GM21381 (cell line): ENCODE results near the gene IFI16.
"Not testable (repeated sequence)": the region's sequence is repeated elsewhere in the genome, so short reads cannot be mapped to it uniquely, and the experiment has no call there.

Experiments used
- ATAC-seq: cut with Tn5 transposase; IDR thresholded peaks from one replicate; pipeline ENCODE4 v1.9.1; 2021; ENCODE audit warnings: mild to moderate bottlenecking, moderate library complexity; ENCODE audit not compliant: unreplicated experiment

The IFI16 gene

DNA sequence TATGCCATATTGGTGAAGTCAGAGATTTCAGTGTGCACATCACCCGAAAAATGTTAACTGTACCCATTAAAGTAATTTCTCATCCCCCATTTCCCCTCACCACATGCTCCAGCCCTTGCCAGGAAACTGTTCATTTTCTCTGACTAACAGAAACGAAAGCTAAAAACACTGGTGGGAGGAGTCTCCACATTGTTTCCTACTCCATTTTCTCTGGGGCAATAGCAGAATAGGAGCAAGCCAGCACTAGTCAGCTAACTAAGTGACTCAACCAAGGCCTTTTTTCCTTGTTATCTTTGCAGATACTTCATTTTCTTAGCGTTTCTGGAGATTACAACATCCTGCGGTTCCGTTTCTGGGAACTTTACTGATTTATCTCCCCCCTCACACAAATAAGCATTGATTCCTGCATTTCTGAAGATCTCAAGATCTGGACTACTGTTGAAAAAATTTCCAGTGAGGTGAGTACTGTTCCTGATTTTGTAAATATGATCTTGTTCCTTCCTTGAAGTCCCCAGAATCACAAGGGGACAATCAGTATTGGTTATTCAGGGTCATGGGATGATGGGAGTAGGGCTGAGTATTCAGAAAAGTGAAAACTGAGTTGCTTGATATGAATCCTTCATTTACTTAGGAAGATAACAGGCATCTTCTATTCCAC, at the start of gene IFI16:
IFI16 (plus strand) TSS at position 204 of the 658 bp plus-strand sequence. CDS start 4,774 bp downstream, outside the sequence.
- peak; percentile 56 for ATAC-seq

DNA sequence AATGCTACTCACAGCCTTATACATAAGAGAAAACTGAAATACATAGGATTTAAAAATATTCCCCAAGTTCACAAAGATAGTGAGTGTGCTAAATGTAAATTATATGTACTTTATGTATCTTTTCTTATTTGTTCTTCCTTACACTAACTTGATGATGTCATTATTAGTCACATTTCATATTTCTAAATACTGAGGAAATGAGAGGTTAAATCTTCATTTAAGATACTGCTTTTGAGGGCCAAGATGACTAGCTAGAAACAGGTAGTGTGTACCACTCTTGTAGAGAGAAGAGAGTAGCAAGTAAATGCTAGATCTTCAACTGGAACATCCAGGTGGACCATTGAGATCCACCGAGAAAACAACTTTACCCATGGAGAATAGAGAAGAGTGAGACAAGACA, 48.5 kb upstream of the IFI16 start:
- ATAC-seq, result no peak

DNA sequence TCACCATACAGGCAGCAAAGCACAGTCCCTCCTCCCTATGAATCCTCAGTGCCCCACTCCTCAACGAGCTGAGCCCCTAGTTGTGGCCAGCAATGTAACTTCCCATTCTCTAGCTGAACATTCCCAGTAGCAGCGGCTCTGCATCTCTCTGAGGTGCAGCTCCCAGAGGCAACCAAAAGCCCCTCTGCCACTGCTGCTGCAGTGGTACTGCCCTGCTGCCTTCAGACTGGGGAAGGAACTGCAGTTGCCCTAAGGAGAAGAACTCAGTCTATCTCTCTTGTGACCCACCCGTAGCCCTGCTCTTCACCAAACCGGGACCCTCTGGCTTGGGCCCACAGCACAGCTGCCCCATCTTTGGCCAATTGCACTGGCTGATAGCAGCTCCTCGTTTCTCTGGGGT, 46.7 kb upstream of the IFI16 start:
- ATAC-seq, result no peak

DNA sequence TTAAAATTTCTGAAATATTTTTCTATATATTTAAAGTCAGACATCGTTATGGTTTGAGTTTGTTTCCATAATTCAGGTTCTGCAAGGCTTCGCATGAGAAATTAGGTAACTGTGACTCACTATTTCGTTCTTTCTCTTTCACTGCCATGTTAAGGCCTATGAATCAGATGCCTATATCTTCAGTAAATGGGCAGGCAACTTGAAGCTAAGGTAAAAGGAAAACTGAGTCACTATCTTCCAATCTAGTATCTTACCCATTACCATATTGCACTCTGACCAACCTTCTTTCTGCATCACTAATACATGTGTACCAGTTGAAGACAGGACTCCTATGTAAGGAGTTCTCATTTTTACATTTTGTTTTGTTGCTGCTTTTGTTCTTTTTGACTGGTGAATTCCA, 40.5 kb upstream of the IFI16 start:
- no peak for ATAC-seq

DNA sequence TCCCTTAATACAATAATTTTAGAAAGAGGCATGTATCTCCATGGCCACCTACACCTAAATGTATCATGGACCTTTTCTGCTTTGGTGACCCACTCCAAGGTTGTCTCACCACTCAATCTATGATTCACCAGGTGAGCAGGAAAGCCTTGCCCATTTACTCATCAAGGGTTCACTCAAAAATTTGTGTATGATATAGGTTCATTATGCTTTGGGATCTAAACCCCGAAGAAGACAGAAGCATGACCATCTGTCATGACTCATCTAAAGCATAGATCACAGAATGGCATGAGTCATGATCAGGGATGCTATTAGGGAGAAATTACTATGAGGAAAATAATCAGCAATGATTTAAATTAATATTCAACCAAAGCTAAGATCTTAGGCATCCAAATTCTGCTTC, 39.9 kb upstream of the IFI16 start:
- ATAC-seq, result no peak

DNA sequence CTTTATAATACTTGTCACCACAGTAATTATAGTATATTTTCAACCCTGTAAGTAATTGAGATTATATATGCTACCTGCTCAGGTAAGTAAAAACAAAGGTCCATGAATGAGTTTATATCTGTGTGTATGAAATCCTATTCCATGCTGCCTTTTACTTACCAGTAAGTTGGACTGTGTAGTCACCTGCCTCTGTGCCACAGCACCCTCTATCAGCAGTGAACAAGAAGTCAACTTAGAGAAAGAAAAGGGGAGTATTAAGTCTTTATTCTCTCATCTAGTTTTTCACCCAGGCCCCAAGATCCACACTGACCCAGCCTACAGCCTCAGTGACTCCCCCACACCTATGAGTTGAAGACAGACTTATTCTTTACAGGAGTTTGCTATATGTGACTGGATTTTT, 36.9 kb upstream of the IFI16 start:
- no peak for ATAC-seq

DNA sequence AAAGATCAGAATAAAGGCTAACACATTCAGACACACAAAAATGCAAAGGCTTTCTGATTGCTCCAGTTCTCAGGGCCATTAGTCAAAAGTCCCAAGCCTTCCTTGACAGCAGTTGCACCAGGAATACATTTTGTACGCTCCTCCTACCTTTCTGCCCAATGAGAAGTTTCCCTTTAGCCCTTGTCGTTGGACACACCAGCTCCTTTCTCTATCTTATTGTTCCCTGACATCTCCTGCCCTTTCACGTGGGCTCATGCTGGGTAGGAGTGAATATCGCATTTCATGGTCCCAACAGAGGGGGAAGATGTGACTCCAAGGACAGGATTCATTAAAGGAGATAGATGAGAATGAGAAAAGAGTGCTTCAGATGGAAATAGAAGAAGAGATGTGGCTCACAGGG, 33.5 kb upstream of the IFI16 start:
- ATAC-seq, result no peak

DNA sequence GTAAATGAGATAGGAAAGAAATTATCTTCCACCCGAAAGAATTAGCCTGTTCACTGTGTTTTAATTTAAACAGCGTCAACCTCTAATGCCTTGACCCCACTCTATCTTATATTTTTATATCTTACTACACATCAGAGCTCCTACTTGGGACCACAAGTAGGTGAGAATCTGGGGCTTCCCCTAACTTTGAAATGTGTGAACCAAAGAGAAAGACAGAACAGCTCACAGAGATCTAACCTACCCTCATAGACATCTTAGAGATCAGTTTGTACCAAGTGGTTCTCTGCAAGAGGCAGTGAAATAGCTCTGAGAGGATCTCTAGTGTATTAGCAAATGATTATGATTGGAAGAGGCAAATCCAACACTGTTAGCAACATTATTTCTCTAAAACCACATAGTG, 31.0 kb upstream of the IFI16 start:
- no peak for ATAC-seq

DNA sequence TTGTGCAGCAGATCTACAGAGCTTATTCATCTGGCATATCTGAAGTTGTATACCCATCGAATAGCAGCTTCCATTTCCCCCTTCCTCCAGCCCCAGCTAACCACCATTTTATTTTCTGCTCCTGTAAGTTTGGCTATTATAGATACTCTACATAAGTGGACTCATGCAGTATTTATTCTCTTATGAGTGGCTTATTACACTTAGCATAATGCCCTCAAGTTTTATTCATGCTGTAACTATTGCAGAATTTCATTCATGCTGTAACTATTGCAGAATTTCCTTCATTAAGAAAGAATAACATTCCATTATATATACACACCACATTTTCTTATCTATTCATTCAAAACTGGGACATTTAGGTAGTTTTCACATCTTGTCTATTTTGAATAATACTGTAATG, 30.5 kb upstream of the IFI16 start:
- no peak for ATAC-seq

DNA sequence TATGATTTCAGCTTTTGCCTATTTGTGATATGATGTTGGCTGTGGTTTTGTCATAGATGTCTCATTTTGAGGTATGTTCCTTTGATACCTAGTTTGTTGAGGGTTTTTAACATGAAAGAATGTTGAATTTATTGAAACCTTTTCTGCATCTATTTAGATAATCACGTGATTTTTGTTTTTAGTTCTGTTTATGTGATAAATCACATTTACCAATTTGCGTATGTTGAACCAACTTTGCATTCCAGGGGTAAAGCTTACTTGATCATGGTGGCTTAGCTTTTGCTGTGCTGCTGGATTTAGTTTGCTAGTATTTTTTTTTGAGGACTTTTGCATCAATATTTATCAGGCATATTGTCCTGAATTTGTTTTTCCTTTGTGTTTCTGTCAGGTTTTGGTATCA, 26.5 kb upstream of the IFI16 start:
- ATAC-seq, result no peak

DNA sequence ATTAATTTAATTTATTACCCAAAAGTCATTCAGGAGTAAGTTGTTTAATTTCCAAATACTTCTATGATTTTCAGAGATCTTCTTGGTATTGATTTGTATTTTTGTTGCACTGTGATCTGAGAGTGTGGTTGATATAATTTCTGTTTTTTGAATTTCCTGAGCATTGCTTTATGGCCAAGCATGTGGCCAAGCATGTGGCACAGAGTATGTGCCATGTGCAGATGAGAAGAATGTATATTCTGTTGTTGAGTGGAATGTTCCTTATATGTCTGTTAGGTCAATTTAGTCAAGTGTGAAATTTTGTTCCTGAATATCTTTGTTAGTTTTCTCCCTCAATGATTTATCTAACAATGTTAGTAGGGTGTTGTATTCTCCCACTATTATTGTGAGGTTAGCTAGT, 25.3 kb upstream of the IFI16 start:
- ATAC-seq, result no peak

DNA sequence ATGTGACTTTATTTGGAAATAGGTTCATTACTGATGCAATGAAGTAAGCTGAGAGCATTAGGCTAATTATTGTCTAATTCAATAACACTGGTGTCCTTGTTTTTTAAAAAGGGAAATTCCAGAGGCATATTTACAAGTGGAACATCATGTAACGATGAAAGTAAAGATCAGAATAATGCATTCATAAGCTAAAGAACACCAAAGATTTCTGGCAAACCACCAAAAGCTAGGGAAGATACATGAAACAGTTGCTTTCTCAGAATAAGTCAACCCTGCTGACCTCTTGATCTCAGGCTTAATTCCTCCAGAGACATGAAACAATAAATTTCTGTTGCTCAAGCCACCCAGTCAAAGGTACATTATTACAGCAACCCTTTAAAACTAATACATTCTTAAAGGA, 20.3 kb upstream of the IFI16 start:
- ATAC-seq, result no peak

DNA sequence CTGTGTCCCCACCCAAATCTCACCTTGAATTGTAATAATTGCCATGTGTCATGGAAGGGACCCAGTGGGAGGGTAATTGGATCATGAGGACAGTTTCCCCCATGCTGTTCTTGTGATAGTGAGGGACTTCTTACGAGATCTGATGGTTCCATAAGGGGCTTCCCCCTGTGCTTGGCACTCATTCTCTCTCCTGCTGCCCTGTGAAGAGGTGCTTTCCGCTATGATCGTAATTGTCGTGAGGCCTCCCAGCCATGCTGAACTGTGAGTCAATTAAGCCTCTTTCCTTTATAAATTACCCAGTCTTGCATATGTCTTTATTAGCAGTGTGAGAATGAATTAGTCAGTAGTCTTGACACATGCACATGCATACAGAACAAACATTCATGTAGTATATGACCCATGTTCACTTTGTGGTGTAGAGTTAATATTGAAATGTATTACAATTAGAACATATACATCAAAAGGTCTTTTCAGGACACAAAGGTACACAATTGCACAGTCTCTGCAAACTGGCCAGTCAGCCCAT, 16.9 kb upstream of the IFI16 start:
- no peak for ATAC-seq

DNA sequence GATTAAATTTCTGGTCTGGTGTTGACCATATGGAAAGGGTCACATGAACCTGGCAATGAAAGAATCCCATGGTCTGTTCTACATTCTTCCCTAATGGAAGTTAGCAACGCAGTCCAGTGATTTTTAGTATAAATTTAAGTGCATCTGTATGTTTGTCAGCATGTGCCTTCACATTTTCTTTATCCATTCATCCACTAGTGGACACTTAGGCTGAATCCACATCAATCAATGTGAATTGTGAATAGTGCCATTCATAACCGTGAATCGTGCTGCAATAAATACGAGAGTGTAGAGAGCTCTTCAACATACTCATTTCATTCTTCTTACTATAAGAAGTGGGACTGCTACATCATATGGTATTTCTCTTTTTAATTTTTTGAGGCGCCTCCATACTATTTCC, 12.7 kb upstream of the IFI16 start:
- ATAC-seq, result no peak

DNA sequence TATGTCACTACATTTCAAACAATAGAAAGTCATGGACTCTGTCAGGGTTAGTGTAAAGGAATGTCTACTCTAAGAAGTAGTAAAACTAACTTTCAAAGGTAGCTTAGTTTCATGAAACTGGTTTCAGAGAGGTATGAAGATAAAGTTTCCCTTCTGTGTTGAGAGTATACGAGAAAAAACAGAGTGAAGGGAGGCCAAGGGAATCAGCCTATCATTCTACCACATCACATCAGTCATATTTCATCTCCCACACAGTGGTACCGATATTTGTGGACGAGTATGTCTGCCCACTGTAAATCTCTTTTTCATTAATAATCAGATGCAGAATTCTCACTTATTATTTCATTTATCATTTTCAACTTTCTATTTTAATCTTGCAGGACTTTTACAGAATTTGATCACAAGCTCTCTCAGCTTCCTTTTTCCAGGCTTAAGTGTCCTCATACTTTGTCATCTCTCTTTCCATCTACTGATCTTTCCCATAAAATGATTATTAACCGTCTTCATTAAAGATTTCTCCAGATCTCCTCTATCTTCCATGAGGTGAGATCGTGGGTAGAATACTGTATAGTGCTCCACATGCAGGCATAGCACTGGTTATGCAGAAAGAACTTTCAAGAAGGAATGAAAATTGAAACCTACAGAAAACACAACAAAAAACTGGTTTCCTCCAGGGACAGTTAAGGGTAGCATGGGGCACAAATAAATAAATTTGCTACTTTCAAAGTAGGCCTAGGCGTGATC, 11.5 kb upstream of the IFI16 start:
- ATAC-seq, result no peak

DNA sequence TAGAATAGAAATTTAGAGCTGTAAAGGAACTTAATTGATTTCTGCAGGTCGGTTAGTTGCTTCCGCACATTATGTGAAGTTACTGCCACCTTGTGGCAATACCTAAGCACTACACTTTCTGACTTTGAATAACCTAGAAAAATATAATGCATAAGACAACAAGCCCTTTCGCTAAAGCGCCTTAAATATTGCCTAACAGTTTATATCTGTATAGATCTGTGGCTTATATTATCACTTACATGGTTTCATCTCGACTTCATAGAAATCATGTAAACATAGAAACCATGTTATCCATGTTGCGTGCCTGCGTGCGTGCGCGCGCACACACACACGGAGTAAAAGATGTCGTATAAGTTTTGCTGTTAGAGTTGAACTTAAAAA, 10.9 kb upstream of the IFI16 start:
- no peak for ATAC-seq

DNA sequence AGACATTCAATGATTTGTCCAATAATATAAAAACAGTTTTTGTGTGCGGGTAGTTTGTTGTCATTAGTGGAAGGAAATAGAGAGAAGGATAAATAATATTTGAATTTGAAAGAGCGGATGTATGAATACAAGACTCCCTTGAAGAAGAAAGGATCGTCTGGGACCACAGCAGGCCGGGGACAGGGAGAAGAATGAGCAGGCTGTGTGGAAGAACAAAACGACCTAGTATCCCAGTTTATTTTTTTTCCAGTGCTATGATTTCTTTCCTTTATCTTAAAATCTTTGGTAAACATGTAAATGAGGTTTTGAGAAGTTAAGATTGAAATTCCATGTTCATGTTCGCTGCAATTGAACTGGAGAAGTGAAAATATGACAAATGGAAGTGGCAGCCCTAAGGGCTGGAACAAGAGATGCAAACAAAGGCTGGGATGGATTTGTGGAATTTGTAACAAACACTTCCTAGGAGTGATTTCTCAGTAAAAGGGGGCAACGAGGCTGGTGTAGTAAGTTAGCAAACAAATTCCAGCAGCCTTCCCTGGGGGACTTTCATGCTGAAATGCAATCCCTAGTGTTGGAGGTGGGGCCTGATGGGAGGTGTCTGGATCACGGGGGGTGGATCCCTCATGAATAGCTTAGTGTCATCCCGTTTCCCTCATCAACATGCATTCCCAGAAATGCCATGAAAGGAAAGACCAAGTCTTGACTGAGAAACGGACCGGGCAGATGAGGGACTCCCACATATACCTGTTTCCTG, 10.2 kb upstream of the IFI16 start:
- no peak for ATAC-seq

DNA sequence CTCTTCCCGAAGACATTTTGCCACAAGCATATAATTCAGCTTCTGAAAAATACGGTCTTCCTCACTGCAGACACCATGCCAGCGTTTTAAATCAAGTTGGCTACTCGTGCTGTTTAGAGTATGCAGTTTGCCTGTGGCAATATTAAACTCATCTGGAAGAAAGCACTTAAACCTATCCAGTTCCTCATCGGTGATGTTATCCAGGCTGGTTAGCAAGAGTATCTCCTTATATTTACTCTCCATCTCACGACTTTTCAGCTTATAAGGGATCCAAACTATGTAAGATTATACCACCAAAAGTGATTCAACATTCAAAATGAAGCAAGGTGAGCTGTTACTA, 9.7 kb upstream of the IFI16 start:
- ATAC-seq, result no peak

DNA sequence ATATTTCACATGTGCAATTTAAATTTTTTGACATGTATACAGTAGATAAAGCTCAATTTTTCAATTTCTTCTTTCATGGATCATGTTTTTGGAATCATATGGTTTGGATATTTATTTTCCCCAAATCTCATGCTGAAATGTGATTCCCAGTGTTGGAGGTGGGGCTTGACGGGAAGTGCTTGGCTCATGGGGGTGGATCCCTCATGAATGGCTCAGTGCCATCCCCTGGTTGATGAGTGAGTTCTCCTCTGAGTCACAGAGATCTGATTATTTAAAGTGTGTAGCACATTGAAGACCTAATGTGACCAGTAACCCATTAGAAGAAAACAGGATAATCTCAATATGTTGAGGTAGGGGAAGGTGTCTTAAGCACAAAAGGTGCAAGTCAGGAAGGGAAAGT, 9.1 kb upstream of the IFI16 start:
- ATAC-seq, result no peak

DNA sequence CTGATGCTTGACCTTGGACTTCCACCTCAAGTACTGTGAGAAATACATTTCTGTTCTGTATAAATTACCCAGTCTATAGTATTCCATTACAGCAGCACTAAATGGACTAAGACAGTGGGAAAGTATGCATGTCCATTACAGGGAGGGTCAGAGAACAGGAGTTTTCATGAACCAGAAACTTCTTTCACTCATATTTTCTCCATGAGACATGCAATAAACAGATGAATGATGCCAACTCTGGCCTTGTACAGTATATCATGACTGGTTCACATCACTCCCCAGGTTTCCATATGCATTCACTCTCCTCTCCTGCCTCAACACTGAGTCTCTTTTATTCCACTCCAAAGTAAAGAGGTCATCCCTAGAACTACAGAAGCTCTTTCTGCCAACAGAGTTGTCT, 4.5 kb upstream of the IFI16 start:
- ATAC-seq, result no peak

DNA sequence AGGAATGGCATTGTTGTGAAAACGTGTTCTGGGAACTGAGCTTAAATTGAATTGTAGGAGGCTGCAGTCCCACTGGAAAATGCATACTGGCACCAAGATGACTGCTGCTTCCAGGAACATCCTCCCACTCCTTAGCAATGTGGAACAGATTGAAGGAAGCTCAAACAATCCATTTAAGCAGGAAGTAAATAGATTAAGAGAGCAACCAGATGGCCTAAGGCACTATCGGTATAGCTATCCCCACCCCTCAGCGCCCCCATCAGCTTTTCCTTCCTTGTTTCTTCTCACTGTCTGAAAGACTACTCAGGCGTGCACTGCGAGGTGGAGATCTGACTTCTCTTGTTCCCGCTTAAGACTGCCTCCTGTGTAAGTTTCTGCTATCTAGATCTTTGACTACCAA, 4.0 kb upstream of the IFI16 start:
- ATAC-seq, result no peak

DNA sequence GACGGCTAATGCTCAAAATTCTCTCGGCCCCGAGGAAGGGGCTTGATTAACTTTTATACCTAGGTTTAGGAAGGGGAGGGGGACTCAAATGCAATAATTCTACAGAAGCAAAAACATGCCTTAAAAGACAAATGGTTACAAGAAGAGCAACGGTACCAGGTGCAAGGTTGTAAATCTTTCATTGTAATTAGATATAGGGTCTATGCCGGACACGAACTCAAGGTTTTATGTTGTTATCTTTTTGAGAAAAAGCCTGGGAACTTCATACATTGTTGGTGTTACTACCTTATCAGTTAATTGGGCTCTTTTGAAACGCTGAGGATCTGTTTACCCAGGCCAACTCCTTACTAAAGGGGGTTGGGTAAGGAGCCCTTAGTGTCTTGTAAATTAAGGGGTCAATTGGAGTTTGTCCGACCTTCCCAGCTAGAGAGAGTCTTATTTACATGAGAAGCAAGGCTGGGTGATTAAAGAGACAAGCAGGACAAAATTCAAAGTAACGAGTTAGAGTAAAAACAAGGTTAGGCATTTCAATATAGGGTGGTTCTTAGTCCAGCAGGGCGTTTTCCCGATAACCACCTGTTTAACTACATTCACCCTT, 3.4 kb upstream of the IFI16 start:
- not testable (repeated sequence) for ATAC-seq
